Activated CD4-positive, alpha-beta T cell treated with anti-CD3 and anti-CD28 coated beads, Interleukin-2, amount 50 U/mL, for 16 hours (primary cell): ENCODE data around the gene ERBB2.

Experiments used
- DNase-seq: peaks from one replicate; pipeline ENCODE4 v3.0.0-alpha.2; 2020

The ERBB2 gene

DNA sequence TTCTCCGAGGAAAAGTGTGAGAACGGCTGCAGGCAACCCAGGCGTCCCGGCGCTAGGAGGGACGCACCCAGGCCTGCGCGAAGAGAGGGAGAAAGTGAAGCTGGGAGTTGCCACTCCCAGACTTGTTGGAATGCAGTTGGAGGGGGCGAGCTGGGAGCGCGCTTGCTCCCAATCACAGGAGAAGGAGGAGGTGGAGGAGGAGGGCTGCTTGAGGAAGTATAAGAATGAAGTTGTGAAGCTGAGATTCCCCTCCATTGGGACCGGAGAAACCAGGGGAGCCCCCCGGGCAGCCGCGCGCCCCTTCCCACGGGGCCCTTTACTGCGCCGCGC lies at the start of gene ERBB2:
TSS of gene ERBB2 (plus strand) at position 247 of the 330 bp plus-strand sequence. CDS start 175 bp downstream, outside the sequence.
- DNase-seq, result no peak

DNA sequence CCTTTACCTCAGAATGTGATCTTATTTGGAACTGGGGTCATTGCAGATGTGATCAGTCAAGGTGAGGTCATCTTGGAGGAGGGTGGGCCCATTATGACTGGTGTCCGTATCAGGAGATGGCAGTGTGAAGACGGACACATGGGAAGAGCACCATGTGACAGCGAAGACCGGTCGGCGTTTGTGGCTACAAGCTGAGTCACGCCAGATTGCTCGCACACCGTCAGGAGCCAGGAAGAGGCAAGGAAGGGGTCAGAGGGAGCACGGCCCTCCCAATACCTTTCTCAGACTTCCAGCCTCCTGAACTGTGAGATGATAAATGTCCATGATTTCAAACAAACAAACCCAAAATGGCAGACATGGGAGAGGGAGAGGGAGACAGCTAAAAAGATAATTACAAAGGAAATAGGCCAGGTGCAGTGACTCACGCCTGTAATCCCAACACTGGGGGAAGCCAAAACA lies 49.7 kb upstream of the ERBB2 start:
- DNase-seq, result no peak

DNA sequence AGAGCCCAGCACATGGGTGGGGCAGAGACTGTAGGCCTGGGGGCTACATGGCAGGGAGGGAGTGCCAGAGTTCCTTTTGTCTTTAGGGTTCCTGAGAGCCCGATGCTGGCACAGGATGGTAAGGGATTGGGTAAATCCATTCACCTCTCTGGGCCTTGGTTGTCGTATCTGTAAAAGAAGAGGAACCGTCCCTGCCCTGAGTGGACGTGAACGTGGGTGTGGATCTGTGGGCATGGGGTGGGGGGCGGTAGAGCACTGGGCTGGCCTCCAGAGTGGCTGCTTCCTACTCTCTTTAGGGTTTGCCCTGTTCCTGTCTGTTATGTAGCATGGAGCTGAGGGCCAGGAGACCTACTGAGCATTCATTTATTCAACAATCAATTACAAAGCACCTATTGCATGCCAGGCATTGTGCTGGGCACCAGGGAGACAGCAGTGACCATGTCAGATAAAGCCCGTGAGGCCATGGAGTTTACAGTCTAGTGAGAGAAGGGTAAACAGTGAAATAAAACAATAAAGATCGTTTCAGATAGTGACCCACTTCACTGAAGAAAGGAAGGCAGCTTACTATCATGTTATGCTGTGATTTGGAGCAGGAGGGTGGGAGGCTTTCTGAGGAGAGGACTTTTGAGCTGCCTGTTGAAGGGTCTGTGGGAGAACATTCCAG lies 47.8 kb upstream of the ERBB2 start:
- no peak for DNase-seq

DNA sequence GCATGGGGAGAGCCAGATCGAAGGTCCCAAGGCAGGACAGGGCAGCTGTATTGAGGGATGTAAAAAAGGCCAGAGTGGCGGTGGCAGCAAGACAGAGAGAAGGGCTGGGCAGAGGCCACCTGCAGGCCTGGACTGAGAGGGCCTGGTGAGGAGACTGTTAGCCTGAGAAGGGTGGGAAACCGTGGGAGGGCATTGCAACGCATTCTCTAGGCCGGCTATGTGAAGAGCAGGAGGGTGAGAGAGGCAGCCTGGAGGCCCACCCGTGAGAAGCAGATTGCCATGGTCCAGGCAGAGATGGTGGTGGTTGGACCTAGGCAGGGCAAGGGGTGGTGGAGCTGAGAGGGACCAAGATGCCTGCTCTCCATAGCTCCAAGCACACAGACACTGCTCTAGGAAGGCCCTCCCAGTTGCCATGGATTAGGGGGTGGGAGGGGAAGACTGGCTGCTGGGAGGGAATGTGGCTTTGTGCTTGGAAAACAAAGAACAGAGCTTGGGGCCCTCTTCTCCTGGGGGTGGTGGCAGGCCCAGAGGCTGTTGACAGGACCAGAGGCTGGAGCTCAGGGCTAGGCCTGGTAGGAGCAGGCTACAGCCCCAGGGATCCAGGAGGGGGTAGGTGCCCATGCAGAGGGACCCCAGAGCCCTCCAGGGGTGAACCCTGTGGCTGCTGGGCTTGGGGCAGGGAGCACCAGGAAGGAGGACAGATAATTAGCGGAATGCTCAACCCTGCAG lies 47.1 kb upstream of the ERBB2 start:
- no peak for DNase-seq

DNA sequence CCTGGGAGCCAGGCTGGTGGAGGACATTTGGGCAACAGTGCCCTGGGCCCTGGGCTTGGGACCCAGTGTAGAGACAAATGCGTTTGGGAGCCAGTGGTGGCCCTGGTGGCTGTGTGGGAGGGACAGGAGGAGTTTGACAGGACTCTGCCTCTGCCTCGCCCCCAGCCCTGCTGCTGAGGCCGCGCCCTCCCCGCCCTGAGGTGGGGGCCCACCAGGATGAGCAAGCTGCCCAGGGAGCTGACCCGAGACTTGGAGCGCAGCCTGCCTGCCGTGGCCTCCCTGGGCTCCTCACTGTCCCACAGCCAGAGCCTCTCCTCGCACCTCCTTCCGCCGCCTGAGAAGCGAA lies 46.6 kb upstream of the ERBB2 start:
- DNase-seq, result no peak

DNA sequence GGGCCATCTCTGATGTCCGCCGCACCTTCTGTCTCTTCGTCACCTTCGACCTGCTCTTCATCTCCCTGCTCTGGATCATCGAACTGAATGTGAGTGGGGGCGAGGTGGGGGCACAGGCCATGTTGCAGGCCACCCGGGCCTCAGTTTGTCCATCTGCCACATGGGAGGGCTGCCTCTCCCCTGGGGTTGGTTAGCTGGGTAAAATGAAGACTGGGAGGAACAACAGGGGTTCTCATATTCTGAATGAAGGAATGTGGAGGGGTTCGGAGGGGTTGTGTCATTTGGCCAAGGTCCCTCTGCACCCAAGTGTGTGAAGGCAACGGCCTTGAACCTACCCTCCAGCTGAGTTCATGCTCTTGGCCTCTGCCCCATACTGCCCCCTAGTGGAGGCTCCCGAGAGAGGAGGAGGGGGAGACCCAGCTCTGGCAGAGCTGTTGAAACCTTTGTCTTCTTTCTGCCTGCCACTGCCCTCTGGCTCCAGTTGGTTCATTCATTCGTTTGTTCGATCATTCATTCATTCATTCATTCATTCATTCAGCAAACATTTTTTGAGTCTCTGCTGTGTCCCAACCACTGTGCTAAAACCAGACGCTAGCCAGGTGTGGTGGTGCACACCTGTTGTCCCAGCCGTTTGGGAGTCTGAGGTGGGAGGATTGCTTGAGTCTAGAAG lies 46.1 kb upstream of the ERBB2 start:
- peak; percentile 79 for DNase-seq

GRCh38 chr17:39655105-39655504 lies 44.8 kb upstream of the ERBB2 start:
- DNase-seq, result no peak

GRCh38 chr17:39658346-39658745 lies 41.5 kb upstream of the ERBB2 start:
- no peak for DNase-seq

DNA sequence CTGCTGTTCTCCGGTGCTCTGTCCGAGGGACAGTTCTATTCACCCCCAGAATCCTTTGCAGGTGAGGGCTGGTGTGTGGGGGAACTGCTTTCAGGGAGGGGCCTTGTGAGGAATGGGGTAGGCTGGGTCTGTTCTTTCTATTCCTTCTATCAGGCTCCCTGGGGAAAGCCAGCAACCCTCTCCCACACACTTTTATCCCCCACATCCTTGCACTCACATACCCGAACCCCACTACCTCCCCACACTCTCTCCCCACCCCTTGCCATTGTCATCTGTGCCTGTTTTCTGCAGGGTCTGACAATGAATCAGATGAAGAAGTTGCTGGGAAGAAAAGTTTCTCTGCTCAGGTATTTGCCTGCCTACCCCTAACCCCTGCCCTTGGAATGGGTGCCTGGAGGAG lies 41.1 kb upstream of the ERBB2 start:
- no peak for DNase-seq

DNA sequence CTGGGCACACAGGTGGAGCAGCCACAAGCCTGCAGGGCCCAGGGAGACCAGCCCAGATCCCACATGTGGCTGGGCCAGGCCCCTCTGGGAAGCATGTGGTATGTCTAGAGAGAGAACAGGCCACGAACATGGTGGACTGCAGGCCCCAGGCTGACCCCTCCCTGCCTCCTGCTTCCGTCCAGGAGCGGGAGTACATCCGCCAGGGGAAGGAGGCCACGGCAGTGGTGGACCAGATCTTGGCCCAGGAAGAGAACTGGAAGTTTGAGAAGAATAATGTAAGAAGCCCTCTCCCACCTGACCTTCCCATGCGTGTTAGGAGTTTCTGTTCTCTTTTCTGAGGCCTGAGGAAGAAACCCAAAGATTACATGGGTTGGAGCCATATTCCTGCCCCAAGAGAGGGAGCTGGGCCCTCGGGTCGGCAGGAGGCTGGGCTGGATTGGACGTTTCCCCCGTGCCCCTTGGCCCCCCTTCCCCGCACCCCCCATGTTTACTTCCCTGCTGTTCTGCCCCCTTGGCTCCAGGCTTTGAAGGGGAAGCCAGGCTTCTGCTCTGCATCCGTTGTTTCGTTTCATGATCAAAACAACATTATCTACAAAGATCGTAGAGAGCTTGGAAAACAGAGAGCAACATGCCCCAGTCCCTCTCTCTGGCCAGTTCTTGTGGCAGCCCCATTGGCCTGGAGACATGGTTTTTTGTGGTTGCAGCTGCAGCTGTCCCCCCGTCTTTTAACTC lies 40.4 kb upstream of the ERBB2 start:
- DNase-seq, result no peak

- no peak for DNase-seq
Observed at GRCh38 chr17:39660011-39660360, 39.9 kb upstream of the ERBB2 start.

- DNase-seq, result no peak
Observed at GRCh38 chr17:39660397-39661385, 39.2 kb upstream of the ERBB2 start.

GRCh38 chr17:39661744-39662541 lies 37.9 kb upstream of the ERBB2 start:
- DNase-seq, result no peak

DNA sequence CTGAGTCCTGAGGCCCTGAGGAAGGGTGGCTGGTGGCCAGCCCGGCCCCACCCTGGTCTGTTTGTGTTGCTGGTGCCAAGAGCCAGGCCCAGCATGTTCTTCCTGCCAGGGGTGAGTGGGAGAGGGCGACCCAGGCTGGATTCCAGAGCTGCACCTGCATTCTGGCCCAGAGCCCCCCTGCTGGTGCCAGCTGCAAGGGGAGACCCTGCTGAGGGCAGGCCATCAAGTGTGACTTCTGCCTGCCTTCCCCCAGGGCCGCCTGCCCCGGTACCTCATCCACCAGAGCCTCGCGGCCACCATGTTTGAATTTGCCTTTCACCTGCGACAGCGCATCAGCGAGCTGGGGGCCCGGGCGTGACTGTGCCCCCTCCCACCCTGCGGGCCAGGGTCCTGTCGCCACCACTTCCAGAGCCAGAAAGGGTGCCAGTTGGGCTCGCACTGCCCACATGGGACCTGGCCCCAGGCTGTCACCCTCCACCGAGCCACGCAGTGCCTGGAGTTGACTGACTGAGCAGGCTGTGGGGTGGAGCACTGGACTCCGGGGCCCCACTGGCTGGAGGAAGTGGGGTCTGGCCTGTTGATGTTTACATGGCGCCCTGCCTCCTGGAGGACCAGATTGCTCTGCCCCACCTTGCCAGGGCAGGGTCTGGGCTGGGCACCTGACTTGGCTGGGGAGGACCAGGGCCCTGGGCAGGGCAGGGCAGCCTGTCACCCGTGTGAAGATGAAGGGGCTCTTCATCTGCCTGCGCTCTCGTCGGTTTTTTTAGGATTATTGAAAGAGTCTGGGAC lies 37.1 kb upstream of the ERBB2 start:
- no peak for DNase-seq

DNA sequence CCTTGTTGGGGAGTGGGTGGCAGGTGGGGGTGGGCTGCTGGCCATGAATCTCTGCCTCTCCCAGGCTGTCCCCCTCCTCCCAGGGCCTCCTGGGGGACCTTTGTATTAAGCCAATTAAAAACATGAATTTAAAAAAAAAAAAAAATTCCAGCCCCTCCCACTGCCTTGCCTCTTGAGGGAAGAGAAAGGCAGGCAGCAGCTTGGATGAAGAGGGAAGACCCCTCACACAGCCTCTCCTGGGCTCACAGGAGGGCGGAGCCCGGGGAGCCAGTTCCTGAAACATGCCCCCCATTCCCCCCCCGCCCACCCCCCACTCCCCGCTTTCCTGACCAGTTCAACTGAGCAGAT lies 36.5 kb upstream of the ERBB2 start:
- DNase-seq, result no peak

DNA sequence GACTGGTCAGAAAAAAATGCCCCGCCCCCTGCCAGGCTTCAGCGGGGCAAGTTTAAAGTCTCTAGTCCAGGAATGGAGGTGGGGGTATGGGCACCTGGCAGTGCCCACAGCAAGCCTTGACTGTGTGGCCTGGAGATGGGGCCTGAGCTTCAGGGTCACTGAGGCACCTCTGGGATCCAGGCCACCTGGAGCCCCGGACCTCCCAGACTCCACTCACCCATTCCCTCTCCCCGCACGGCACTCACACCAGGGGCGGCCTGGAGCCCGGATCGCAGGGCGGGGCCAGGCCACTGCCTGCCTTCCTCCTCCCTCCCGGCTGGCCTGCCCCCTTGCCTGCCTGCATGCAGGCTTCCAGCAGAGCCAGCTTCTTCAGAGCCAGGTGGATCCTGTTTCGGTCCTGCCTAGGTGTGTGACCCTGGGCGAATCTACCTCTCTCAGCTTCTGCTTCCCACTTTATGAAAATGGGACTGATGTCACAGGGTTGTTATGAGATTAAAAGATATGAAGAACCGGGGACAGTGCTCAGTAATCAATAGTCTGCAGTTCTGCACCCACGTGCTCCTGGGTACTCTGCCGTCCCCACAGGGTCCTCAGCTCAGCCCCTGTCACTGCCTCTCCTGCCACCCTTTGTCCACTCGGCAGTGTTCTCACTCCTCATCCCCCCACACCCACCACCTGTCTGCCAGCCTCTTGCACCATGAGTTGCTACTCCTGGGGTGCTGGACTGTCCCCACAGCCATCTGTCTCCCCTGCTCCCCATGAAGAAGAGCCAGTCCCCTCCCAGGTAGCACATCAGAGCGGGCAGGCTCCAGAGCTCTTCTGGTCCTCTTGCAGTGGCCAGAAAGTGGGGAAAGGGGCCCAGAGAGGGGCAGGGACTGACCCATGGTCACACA lies 35.9 kb upstream of the ERBB2 start:
- no peak for DNase-seq

- DNase-seq, result no peak
Observed at GRCh38 chr17:39664581-39665561, 35.0 kb upstream of the ERBB2 start, which contains the start of gene TCAP. TSS of gene TCAP (plus strand) at chr17:39665349. CDS start at chr17:39665360, 11 bp downstream.

- peak; percentile 17 for DNase-seq
Observed at GRCh38 chr17:39665642-39666224, 34.1 kb upstream of the ERBB2 start.
